Vagina (tissue), 2 donors: ENCODE measurements around the gene SPECC1.

Source experiments
- POLR2A ChIP-seq, 2 donors: fragments of 450-650 bp; IDR thresholded peaks; one replicate each; pipeline ENCODE4 v1.6.1; 2017; ENCODE audit warnings: antibody characterized with exemption in 2 of 2, mild to moderate bottlenecking in 2 of 2, moderate library complexity in 2 of 2
- POLR2AphosphoS5 ChIP-seq, 2 donors: sonication (generic); formaldehyde crosslinking; IDR thresholded peaks; one replicate each; pipeline ENCODE4 v1.9.0; 2017; ENCODE audit warnings: antibody characterized with exemption in 2 of 2, mild to moderate bottlenecking in 2 of 2, low read depth in 1 of 2; ENCODE audit not compliant: insufficient read depth in 1 of 2

- no peak for TF ChIP-seq POLR2AphosphoS5 (IDR thresholded peaks at IDR 0.05; ENCODE audit: insufficient read depth in 1 of 2, low read depth in 1 of 2)
- no peak for TF ChIP-seq POLR2A (IDR thresholded peaks at IDR 0.05)
Measured at GRCh38 chr17:20187049-20187448, 177.9 kb downstream of the SPECC1 start.
